PFSK-1 (cell line): Measurements from ENCODE around the gene OTUB2.

ENCODE experiments used
- FOXP2 ChIP-seq: optimal IDR thresholded peaks from 2 replicates; pipeline ENCODE3; 2011; ENCODE audit warnings: borderline replicate concordance, control low read depth, inconsistent platforms; ENCODE audit not compliant: insufficient read depth; ENCODE audit errors: extremely low read length, extremely low read depth
- POLR2AphosphoS5 ChIP-seq: IDR thresholded peaks from 2 replicates; pipeline ENCODE4 v1.6.1; 2012; ENCODE audit warnings: low read depth, mild to moderate bottlenecking, control low read depth, low read length, moderate library complexity
- SIN3A ChIP-seq: IDR thresholded peaks from 2 replicates; pipeline ENCODE4 v1.6.1; 2012; ENCODE audit warnings: mild to moderate bottlenecking, low read length, moderate library complexity, borderline replicate concordance; ENCODE audit not compliant: insufficient read depth
- TAF1 ChIP-seq: IDR thresholded peaks from 2 replicates; pipeline ENCODE4 v1.6.1; 2012; ENCODE audit warnings: low read length, control low read depth, borderline replicate concordance; ENCODE audit not compliant: insufficient read depth
- TF ChIP-seq, protein P1 (sequence below), 2 experiments: IDR thresholded peaks; 2 replicates each; pipeline versions ENCODE4 v1.6.1 to v1.8.0; 2011 to 2012; ENCODE audit warnings: low read depth in 2 of 2, low read length in 2 of 2, control low read depth in 1 of 2, inconsistent platforms in 1 of 2, mild to moderate bottlenecking in 1 of 2, moderate library complexity in 1 of 2; ENCODE audit not compliant: insufficient read depth in 1 of 2

The OTUB2 gene

DNA sequence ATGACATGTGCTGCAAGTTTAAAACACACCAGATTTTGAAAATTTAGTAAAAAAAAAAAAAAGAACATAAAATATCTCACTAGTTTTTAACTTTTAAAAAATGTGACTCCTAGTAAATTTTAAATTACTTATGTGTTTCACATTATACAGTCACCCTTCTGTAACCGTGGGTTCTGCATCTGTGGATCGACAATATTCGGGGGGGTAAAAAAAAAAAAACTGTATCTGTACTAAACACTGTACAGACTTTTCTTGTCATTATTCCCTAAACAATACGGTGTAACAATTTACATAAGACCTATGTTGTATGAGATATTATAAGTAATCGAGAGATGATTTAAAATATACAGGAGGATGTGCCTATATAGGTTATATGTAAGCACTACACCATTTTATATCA is 51.7 kb downstream of the OTUB2 start:
- TF ChIP-seq, protein P1, sequence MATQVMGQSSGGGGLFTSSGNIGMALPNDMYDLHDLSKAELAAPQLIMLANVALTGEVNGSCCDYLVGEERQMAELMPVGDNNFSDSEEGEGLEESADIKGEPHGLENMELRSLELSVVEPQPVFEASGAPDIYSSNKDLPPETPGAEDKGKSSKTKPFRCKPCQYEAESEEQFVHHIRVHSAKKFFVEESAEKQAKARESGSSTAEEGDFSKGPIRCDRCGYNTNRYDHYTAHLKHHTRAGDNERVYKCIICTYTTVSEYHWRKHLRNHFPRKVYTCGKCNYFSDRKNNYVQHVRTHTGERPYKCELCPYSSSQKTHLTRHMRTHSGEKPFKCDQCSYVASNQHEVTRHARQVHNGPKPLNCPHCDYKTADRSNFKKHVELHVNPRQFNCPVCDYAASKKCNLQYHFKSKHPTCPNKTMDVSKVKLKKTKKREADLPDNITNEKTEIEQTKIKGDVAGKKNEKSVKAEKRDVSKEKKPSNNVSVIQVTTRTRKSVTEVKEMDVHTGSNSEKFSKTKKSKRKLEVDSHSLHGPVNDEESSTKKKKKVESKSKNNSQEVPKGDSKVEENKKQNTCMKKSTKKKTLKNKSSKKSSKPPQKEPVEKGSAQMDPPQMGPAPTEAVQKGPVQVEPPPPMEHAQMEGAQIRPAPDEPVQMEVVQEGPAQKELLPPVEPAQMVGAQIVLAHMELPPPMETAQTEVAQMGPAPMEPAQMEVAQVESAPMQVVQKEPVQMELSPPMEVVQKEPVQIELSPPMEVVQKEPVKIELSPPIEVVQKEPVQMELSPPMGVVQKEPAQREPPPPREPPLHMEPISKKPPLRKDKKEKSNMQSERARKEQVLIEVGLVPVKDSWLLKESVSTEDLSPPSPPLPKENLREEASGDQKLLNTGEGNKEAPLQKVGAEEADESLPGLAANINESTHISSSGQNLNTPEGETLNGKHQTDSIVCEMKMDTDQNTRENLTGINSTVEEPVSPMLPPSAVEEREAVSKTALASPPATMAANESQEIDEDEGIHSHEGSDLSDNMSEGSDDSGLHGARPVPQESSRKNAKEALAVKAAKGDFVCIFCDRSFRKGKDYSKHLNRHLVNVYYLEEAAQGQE (IDR thresholded peaks at IDR 0.05; ENCODE audit: insufficient read depth in 1 of 2, low read depth in 2 of 2, low read length in 2 of 2), result no peak
- TF ChIP-seq SIN3A, result no peak
- no peak for TF ChIP-seq TAF1
- no peak for TF ChIP-seq FOXP2
- TF ChIP-seq POLR2AphosphoS5, result no peak

DNA sequence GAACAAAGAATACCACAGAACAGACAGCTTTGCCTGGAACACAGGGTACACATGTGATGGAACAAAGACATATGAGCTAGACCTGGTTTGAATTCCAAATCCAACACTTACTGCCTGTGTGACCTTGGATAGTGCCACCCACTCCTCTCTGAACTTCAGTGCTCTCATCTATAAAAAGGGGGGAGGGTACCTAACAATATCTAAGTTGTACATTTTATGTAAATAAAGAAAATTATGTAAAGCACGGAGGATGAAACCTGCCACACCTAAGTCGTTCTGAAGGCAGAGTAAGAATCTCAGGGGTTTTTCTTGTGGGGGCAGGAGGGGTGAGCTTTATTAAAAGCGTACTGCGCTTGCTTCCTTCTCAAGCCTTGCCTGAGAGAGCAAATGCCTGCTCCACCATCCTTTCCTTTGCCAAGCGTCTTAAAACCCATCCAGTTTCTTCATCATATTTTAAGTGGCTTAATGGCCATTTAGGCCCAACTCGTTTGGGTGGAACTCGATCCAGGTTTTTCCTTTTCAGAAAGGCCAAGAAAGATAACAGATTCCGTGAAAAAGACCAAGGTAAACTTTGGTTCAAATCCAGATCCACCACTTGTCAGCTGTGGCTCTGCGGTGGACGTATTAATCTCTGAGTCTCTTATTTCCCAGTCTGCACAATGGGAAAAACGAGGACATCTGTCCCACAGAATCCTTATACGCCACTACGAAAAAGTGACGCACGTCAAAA is 53.9 kb downstream of the OTUB2 start:
- TF ChIP-seq TAF1 (no peak), POLR2AphosphoS5 (no peak), SIN3A (no peak), FOXP2 (no peak)
- TF ChIP-seq, protein P1 (IDR thresholded peaks at IDR 0.05; ENCODE audit: insufficient read depth in 1 of 2, low read depth in 2 of 2, low read length in 2 of 2), result no peak

DNA sequence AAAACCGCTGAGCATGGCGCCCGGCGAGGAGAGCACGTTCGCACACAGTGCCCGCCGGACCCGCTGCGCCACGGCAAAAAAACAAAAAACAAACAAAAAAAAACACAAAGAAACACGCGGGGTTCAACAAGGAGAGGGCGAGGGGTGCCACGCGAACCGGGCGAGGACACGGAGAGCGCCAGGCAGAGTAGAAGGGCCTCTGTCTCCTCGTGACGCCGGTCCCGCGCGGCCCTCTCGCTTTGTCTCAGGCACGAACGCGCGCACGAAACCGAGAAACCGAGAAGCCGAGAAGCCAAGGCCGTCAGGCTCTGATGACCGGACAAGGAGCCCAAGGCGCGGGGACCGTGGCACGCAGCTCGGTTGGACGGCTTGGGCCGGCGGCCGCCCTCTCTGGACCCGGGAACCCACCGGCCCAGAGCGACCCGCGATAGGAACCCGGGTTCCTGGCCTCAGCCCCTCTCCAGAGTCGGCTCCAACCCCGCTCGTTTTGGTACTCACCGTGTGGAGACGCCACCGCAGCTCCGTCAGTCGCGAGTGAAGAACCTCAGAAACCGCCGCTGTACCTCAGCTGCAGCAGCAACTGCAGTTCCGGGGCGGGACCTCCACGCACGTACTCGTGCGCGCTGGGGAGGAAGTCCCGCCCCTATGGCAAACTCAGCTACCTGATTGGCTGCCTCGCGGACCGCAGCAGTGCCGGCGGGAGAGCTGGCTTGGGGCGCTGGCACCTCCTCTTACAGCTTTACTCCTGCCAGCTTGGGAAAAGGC is 54.7 kb downstream of the OTUB2 start, which contains the start of the genes DDX24 and IFI27L1:
Gene DDX24 (minus strand): TSS at position 582 of the 765 bp plus-strand sequence. CDS start 1,460 bp downstream, outside the sequence.
Gene IFI27L1 (plus strand): TSS at position 690 of the 765 bp plus-strand sequence. CDS start 15,628 bp downstream, outside the sequence.
- TF ChIP-seq FOXP2 (peak; percentile 50), TAF1 (no peak), POLR2AphosphoS5 (peak; percentile 65)

DNA sequence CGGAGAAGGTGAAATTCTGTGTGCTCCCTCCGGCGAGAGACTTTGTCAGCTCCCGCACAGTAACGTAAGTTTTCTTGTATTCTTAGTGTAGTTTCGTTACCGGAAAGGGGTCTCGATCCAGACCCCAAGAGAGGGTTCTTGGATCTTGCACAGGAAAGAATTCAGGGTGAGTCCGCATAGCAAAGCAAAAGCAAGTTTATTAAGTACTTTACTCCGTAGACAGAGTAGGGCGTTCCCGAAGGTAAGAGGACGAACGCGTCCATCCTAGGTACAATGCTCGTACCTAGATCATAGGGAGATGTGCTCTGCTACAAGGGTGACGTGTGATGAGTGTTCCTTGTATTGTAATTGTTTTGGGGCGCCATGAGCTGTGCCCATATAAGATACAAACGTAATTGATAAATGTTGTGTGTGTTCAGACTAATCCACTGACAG is 55.3 kb downstream of the OTUB2 start:
- TF ChIP-seq SIN3A, result no peak
- TF ChIP-seq TAF1, result no peak
- no peak for TF ChIP-seq POLR2AphosphoS5
- TF ChIP-seq, protein P1 (IDR thresholded peaks at IDR 0.05; ENCODE audit: insufficient read depth in 1 of 2, low read depth in 2 of 2, low read length in 2 of 2), result no peak
- TF ChIP-seq FOXP2, result no peak

DNA sequence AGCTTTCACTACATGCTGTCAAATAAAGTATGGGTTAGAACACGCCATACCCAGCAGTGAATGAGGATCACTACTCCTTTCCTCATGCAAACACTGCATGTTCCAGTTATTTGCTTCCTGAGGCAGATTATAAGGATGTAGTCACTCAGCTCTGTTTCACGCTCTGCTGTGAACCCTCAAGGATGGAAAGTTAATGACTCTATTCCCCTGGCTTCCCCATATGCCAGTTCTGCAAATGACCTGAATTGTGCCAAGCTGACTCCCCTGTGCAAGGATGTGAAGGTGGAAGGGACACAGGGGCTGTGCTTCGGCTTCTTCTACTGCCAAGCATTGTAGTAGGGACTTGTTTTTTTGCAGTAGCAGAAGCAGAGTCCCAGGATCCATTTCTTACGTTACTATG is 61.8 kb downstream of the OTUB2 start:
- TF ChIP-seq POLR2AphosphoS5, result no peak
- TF ChIP-seq, protein P1 (IDR thresholded peaks at IDR 0.05; ENCODE audit: insufficient read depth in 1 of 2, low read depth in 2 of 2, low read length in 2 of 2), result no peak
- no peak for TF ChIP-seq SIN3A
- no peak for TF ChIP-seq FOXP2
- TF ChIP-seq TAF1, result no peak
